GM19397 (cell line): ENCODE measurements around the gene CFI.

ENCODE experiments used
- ATAC-seq: cut with Tn5 transposase; IDR thresholded peaks from one replicate; pipeline ENCODE4 v1.9.1; 2021; ENCODE audit warnings: mild to moderate bottlenecking, moderate library complexity; ENCODE audit not compliant: unreplicated experiment

The CFI gene

DNA sequence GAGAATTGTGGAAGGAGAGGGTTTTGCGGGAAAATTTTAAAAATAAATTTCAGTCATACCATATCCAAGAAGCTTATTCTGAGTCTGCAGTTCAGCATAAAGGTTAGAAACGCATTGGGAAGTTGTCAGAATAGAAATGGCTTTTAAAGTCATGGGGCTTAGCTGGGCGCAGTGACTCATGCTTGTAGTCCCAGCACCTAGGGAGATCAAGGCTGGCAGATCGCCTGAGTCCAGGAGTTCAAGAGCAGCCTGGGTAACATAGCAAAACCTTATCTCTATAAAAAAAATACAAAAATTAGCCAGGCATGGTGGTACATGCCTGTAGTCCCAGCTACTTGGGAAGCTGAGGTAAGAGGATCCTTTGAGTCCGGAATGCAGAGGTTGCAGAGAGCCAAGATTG, 68.1 kb downstream of the CFI start:
- no peak for ATAC-seq

DNA sequence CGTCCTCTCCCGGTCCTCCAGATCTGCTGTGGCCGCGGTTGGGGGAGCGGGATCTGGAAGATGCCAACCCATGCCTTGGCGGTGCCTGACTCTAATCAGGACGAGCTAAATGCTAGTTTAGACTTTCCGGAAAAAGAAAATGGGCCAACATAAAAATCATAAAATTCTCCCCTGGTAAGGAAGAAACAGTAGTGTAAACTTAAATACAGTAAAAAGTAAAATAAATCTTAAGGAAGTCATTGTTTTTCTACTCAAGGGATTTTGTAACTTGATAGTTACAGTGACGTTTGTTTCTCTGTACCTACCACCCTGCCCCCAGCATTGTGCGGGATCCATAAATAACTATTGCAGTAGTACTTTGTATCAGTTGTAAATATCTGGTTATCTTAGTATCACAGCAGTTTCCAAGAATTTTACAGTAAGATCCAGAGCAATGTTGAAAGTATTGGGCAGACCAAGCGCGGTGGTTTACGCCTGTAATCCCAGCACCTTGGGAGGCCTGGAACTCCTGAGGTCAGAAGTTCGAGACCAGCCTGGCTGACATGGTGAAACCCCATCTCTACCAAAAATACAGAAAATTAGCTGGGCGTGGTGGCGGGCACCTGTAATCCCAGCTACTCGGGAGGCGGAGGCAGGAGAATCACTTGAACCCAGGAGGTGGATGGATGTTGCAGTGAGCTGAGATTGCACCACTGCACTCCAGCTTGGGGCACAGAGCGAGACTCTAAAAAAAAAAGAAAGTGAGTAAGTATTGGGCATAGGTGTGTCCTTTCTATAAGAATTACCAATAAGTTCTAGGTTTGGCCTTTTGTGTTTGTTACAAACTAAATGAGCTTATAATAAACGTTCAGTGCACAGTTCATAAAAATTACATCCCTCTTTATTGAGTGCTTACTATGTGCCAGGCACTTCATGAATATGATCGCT, 70.9 kb downstream of the CFI start:
- ATAC-seq = no peak

DNA sequence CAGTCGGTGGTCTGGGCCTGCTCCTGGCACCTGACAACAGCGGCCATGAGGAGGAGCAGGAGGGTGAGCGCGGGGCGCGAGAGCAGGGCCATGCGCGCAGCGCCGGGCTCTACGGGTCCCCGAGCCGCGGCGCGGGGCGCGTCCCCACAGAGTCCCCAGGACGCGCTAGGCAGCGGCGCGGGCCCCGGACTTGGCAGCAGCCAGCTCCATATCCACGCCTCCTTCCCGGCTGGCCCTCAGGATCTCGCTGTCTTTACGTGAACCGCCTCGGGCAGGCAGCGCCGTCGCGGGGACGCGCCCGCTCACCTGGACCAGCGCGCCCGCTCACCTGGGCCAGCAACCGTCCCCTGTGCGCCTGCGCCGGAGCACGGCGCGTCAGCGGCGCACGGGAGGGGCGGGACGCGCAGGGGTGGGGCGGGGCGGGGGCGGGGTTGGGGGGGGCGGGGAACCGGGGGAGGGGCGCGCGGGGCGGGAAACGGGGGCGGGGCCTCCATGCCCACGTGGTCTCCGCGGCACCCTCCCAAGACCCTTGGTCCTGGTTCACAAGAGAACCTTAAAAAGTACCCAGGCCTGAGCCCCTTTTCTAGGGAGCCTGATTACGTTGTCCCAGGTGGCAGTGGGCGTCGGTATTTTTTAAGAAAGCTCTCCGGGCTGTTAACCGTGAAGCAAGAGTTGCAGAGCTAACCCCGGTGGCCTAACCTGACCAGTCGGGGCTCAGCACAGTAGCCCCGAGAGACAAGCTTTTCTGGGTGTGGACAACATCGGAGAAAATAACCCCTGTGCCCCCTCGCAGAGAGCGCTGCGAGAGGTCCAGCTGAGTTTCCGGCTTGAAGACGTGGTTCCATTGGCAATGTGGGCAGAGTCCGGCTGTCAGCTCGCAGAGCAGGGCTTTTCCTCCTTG, 71.8 kb downstream of the CFI start, which contains the start of gene PLA2G12A:
Gene PLA2G12A, minus strand, starts transcription at position 353 of the 901 bp plus-strand sequence. Its CDS starts 261 bp downstream, at position 92.
- ATAC-seq = peak; percentile 90

DNA sequence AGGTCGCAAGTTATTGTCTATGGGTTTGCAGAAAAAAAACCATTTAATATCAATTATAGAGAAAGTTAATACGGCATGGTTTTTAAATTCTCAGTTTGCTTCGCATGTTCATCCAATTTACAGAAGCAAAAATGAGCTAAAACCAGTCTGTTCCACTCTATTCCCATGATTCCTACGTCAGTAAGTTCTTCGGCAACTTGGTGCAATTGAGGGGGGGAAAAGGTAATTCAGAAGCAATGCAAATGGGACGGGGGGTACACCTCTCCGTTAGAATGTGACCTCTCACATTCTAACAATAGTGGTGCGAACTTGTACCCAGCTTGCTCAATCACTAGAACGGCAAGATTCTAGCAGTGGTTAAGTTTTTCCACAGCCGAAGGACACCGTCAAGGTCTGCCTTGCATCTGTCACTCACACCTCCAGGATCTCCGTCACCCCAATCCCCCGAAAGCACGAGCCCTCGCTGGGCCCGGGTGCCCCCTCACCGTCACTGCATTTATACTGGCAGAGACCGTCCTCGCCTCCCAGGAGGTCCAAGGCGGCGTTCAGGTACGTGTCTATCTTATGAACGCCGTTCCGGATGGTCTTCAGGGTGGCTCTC, 72.6 kb downstream of the CFI start:
- ATAC-seq = no peak

DNA sequence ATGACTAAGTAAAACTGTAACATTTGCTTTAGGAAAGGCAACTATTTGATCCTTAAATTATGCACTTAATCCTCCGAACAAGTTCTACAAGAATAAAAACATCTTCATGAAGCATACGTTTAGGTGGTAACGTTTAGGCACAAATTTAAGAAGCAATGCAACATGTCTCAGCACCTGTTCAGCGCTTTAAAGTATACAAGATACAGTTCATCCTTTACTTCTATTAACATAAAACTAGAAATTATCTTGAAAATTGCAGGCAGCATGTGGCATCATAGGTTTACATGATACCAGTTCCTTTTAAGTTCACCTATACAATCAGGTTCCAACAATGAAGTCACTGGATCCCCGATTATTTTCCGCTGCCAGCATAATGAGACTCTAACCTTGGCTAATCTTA, 73.4 kb downstream of the CFI start:
- no peak for ATAC-seq

DNA sequence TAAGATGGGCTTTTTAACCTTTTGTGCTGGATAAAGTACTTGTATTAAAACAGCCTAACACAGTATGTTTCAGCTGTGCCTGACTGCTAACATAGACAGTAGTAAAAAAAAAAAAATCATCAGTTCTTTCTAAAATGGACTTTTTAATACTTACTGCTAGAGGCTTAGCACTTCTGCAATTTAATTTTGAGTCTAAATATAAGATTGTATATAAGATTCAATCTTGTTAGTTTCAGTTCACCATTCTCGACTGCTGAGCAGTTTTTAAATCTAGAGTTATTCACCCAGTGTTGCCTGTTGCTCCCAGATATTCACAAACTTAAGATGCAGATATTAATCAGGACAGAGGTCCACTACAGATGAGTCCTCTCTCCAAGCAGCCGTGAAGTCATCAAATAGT, 78.7 kb downstream of the CFI start:
- no peak for ATAC-seq

DNA sequence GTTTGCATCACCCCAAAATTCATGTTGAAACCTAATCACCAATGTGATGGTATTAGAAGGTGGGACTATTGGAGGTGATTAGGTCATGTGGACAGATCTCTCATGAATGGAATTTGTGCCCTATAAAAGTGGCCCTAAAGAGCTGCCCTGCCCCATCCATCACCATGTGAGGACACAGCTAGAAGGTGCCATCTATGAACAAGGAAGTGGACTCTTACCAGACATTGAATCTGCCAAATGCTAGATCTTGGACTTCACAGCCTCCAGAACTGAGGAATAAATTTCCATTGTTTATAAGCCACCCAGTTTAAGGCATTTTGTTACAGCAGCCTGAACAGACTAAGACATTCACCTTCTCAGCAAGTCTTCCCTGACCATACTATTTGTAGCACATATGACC, 79.4 kb downstream of the CFI start:
- no peak for ATAC-seq

DNA sequence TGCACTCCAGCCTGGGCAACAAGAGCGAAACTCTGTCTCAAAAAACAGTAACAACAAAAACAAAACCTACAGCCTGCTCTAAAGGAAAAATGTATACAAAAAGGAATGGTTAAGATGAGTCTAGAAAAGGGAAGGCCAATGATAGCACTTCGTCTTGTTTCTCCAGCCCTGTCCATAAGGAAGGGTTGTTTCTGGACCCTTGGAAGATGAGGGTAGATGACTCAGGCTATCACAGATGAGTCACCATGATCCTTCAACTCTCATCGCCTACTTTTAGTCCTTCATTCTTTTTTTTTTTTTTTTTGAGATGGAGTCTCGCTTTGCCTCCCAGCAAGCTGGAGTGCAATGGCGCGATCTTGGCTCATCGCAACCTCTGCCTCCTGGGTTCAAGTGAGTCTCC, 80.8 kb downstream of the CFI start:
- ATAC-seq = no peak

DNA sequence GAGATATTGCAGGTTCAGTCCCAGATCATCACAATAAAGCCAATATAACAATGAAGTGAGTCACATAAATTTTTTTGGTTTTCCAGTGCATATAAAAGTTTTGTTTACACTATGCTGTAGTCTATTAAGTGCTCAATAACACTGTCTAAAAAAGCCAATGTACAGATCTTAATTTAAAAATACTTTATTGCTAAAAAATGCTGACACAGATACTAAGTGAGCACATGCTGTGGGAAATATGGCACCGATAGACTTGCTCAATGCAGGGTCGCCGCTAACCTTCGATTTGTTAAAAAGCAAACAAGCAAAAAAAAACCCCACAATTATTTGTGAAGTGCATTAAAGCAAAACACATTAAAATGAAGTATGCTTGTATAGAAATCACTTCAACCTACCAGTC, 82.2 kb downstream of the CFI start:
- no peak for ATAC-seq

DNA sequence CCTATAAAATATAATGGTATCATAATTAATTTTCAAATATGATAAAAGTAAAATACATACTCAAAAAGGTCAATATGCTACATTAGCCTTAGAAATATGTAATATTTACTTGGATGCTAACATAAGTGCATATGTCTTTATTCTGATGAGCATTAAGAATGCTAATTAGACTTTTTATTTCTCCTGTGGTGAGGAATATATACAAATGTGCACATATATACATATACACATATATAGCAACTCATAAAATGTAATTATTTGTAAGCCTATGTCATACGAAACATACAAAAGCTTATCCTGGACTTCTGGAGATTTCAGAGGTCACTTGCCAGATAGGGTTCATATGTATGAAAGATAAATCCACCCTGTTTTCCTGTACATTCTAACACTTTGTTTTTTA, 83.0 kb downstream of the CFI start:
- ATAC-seq = no peak

DNA sequence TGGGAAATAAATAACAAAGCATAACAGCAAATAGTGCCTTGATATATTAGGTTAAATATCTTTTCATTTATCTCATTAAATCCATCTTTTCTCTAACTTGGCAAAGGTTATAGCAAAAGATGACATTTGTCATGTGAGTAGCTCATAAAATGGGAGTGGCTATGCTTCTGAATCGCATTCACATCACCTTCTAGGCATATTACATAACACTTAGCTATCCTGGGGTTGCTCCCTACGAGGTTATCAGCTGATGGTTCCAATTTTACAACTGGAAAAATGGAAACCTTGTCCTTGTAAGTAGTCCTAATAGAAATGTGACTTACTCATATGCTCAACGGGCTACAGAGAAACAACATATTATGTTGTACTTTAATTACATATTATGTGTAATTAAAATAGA, 88.3 kb downstream of the CFI start:
- no peak for ATAC-seq

DNA sequence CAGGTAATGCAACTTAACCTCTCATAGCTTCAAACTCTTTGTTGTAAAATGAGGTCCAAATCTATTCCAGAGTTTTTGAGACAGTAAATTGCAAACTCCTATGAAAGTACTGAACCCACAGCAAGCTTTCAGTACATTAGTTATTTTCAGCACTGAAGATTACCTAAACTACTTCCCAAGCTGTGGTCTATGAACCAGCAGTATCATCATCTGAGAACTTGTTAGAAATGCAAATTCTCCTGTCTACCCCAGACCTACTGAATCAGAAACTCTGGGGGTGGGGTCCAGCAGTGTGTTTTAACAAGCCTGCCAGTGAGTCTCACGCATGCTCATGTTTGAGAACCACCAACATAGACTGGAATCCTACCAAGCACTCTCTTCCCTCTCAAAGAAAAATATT, 92.8 kb downstream of the CFI start:
- peak; percentile 78 for ATAC-seq

DNA sequence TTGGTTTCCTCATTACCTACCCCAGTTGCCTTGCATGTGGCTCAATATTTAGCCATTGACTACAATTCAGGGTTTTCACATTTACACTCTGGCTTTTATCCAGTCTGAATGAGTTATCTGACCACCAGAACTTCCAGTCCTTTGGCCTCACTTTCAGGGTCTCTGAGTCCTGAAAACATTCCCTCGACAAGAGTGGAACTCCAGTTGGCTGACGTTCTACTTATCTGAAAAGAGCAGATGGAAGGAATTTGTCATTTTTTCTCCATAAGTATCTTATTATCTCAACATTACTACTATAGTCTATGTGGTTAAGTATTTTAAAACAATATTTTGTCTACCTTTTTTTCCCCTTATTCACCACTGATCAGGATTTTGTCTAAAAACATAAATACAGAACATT, 93.4 kb downstream of the CFI start:
- no peak for ATAC-seq

DNA sequence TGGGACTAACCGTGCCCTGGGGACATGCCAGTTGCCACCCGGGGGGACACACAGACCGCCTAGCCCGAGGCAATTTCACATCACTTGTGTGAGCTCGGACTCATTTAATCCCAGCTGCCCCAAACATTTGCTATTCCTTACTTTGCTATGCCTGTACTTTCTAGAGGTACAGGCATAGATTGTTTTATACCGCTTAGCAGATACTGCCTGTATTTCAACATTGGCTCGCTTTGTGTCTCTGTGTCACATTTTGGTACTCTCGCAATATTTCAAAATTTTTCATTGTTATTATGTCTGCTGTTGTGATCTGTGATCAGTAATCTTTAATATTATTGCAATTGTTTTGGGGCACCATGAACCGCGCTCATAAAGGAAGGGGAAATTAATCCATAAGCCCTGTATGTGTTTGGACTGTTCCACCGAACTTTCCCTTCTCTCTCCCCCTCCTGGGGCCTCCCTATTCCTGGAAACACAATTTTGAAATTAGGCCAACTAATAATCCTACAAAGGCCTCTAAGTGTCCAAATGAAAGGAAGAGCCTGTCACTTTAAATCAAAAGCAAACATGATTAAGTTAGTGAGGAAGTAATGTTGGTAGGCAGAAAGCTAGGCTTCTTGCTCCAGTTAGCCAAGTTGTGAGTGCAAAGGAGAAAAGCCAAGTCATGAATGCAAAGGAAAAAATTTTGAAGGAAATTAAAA, 98.0 kb downstream of the CFI start:
- no peak for ATAC-seq

DNA sequence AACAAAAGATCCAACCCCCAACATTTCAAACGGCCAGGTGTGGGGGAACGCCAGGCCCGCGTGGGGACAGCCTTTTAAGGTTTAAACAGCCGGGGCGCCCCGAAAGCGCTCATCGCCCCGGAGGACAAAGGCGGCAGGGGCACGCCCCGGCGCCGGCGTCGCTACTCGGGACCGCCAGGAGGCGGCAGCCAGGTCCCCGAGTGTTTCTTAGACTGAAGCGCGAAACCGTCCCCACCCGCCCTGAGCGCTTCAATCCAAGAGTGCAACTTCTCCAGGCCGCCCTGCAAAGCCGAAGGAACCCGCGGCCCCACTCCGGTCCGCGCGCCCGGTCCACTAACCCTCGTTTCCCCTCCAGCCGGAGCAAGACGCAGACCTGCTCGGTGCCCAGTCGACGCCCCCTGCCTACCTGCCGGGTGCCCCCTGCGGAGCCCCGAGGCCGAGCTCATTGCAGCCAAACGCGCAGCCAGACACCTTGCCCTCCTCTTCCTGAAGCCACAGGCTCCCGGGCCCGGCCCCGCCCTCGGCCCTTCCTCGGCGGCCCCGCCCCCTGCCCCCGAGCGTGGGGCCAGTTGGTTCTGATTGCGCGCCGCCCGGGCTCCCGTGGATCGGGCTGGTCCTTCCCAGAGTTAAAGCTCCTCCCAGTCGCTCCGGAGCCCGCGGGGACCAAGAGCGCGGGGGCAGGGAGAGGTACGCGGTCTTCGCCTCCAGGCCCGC, 98.7 kb downstream of the CFI start, which contains the start of gene CASP6:
Gene CASP6, minus strand, starts transcription at position 496 of the 714 bp plus-strand sequence. Its CDS starts 50 bp downstream, at position 446.
- ATAC-seq = peak; percentile 72

DNA sequence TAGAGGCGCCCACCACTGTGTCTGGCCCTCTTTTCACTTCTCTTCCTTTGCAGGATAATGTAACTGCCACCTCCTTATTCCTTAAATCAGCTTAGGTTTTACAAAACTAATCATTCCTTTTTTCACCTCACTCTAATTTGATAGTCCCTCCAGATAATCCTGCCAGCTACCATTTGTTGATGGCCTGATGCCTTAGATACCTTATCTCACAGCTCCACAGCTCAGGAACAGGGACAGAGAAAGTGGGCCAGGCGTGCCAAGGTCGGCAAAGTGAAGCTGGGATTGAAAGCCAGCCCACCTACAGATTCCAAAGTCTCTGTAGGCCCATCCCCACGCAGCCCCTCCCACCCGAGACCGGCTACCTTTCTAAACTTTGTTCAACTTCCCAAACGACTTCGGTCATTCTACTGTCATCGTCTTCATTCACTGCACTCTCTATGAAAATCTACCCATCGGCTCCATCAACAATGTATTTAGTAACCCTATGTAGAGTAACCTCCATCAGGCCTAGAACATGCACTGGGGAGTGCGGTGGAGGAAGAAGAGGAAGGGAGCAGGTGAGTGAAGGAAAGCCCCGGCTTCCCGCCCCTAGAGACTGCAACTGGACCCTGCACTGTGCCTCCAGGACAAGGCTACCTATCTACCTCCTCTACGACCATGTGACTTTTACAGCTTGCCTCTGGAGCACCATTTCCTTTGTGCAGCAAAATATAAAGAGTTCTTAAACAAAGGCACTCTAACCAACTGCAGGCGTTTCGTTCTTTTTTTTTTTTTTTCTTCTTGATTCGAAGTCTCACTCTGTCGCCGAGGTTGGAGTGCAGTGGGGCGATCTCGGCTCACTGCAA, 100.0 kb downstream of the CFI start:
- ATAC-seq = no peak

DNA sequence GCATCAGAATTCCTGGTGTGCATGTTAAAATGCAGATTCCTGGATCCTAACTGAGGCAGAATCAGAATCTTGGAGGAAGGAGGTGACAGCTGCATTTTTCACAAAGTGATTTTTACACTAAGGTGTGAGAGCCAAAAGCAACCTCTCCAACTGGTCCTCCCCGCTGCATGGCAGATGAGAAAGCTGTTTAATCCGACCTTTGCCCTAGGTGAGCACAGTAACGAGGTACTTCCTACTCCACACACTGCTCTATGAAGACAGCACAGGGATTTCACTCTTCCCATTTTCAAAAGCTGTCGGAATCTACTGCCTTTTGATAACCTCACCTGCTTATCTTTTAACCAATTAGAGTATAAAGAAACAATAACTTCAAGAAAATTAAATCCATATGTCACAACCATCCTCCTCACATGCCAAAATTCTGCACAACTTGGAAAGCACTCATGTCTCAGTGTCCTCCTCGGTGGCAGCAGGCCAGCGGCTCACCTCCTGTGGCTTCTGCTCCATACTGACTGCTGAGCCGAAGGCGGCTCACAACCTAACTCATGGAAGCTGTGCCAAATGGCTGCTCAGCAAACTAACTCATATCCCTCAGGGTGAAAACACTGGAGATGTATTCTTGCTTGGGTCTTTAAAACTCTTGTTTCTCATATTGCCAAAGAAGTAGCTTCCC, 102.1 kb downstream of the CFI start:
- ATAC-seq = no peak

DNA sequence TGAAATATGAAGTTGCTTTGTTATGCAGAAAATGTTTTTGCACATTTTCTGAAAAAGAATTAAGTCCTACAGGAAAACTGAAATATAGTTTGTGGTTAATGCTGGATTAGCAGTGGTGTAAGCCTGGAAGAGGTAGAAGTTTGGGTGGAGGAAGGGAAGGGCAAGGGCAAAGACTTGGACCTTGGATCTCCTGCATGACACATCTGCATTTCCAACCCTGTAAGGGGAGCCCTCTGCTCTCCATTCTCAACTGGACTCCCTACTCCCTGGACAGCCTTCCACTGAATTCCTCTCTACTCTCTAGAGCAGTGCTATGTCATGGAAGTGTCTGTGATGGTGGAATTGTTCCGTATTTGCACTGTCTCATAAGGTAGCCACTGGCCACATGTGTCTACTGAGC, 103.1 kb downstream of the CFI start:
- no peak for ATAC-seq
